Fibroblast of skin of left biceps (primary cell): ENCODE results near the gene COL21A1.

Source experiments
- DNase-seq, 2 experiments: peaks; one replicate each; pipeline ENCODE4 v3.0.0-alpha.2; 2013; ENCODE audit warnings: low read depth in 2 of 2

COL21A1 gene

DNA sequence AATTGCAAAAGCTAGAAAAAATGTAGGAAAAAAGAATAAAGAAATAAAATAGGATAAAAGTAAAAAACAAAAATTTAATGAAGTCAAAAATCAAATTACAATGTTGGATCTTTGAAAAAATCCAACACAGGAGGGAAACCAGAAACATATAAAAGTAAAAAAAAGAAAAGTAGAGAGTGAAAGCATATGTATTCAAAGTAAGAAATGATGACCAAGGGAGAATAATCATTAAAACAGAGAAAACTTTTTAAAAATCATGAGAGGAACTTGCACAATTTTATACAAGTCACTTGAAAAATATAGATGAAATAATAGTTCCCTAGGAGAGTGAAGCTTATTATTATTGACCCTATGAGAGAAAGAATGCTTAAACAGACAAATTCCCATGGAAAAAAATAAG is 138.2 kb downstream of the COL21A1 start:
- no peak for DNase-seq

DNA sequence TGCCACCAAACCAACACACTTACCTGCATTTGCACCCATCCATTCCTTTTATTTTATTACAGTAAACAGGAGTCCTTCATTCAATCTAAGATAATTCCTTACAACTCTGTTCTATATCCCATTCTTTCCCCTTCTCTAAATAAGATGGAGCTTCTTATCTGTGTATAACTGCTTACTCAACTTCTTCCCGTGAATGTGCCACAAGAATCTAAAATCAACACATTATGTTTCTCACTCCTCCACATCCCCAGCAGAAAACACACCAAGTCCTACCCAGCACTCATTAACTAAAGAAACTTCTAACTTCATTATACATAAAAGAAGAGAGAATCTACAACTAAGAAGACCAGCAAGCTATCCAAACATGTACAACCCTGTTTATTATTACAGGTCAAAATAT is 141.1 kb downstream of the COL21A1 start:
- DNase-seq = no peak

DNA sequence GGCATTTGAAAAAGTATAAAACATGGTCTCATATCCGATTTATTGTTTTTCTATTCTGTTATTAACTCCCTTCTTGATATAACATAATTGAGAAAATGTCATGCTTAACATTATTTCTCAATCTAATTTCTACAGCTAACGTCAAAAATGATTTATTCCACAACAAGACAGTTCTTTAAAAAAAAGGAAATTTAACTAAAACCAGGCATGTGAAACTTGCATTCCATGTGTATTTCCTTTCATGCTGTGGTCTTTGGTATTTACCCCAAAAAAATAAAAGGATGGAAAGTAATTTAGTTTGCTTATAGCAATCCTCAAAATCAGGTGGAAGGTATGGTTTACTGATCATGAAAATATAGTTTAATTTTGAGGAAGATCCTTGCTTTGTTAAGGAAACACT is 142.8 kb downstream of the COL21A1 start:
- no peak for DNase-seq

DNA sequence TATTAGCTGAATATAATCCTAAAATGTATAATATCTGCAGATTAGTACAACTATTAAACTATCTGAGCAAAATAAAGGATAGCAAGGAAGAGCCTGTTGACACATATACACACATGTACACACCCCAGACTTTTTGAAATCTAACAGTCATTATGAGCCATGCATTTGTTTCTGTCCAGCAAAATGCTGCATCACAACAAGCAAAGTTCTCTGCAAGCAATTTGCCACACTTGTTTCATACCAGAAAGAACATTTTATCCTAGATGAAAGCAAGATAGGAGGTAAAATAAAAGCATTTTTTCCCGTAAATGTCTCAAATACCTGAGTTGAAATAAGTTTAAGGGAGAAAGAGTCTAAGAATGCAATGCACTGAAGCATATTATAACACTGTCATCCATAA is 145.2 kb downstream of the COL21A1 start:
- no peak for DNase-seq

DNA sequence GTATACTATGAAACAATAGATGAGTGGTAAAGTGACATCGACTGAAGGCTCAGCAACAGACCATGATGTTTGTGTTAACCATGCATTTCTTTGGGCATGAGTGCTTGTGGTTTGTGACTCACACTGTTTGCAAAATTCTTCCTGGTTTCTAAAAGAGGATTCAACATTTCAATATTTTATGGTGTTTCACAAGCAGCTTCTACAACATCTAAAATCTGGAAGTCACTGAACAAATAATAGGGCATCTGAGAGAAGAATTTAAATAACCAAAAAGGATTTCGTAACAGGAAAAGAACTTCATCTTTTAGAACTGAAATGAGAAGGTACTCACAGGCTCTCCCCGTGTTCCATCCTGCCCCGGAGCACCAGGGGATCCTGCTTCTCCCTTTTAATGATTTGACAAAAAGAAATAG is 146.2 kb downstream of the COL21A1 start:
- peak; percentile 91 to 94 for DNase-seq

DNA sequence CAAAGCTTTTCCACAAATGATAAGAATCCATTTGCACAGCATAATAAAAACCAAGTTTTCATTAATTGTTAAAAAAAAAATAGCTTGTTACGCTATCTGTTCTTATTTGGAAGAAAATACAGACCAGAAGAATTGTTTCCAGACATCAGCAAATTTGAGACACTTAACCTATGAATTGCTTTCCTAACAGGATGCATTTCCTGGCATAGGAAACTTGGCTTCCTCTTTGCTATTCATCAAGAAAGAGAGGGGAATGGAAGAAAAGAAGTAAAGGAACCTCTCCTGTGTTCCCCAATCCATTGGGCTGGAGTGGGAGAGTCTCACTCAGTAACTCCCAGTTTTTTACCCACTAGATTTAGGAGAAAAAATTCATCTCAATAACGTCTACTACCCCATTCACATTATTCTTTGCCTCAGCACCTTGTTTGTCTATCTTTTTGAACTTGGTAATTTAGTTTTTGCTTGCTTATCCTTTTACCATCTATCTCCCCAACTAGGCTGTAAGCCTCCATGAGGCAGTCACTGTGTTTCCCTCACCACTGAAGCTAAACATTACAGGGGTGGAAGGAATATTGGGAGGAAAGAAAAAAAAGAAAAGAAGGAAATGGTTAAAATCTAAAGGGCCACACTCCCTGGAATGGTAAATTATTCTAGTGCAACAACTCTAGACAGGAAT is 150.3 kb downstream of the COL21A1 start:
- DNase-seq = no peak

DNA sequence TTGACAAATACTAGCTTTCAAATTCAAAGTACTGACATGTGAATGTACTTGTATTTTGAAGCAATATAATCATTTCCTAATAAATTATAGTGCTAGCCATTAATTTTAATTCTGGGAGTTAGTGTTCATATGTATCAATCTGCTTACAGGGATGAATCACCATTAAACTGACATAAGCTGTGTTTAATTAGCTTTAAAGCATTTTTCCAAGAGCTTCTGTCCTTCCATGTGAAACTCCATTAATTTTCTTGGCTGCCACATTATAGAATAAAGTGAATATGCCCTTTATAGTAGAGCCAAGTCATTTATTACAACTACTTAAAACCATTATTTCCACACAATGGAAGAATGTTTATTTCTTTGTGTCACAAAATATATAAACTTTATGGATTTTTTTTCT is 150.8 kb downstream of the COL21A1 start:
- no peak for DNase-seq

DNA sequence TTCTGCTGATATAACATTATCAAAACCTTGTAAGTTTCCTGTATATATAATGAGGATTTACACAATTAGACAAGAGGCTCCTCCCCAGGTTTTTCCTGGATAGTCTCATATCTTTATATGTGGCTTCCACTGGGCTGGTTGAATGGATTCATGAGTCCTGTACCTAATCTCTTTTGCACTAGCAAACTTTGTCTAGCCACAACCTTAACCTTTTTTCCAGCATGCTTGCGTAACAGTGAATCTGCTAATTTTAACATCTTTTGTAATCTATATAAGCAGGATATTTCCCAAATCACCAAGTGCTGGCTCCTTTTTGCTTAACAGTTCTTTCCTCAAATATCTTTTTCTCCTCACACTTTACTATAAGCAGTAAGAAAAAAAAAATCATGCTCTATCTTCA is 153.6 kb downstream of the COL21A1 start:
- no peak for DNase-seq

DNA sequence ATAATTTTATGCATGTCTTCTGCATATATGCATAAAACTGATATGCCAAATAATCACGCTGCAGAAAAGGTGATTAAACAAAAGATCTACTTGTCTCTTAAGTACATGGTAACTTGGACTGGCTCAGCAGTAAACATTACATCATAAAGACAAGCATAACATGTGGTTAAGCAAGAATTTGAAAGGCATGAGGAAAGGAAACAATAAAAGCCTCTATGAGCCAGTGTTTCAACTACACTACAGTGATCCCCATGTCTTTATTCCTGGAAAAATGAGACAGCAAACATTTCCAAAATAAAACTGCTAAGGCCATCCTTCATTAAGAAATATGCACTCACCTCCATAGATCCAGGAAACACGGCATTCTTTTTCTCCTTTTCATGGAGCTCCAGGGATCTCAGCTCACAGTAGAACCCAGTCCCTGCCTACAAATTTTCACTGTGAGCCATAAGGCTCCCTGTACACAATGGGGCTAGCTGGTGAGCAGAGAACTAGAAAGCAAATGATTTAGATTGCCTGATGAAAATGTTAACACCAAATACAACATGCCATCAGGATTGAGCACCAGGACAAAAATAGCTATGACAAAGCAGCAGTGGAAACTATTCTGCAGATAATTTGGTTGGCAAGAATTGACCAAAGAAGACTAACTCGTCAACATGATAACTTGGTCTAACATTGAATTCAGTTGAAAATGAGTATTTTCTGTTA is 156.1 kb downstream of the COL21A1 start:
- peak; percentile 51 to 53 for DNase-seq

DNA sequence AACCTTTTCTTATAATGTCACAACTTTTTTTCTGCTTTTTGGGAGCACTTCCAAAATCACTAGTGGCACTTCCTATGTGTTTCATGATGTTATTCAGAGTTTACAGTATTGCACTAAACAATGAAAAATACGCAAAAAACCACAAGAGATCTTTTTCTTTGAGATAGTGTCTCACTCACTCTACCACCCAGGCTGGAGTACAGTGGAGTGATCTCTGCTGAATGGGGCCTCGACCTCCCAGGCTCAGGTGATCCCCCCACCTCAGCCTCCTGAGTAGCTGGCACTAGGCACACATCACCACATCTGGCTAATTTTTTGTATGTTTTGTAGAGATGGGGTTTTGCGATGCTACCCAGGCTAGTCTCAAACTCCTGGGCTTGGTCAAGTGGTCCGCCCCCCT is 158.7 kb downstream of the COL21A1 start:
- DNase-seq = no peak

DNA sequence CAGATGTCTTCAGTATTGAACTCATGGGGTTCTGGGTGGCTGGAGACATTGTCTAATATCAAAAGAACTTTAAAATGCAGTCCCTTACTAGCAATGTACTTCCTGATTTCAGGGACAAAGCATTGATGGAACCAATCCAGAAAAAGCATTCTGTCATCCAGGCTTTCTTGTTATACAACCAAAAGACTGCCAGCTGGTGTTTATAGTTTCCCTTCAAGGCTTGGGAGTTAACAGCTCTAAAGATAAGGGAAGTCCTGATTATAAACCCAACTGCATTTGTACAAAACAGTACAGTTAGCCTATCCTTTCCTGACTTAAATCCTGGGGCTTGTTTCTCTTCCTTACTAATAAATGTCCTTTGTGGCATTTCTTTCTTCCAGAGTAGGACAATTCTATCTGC is 160.0 kb downstream of the COL21A1 start:
- DNase-seq = no peak

DNA sequence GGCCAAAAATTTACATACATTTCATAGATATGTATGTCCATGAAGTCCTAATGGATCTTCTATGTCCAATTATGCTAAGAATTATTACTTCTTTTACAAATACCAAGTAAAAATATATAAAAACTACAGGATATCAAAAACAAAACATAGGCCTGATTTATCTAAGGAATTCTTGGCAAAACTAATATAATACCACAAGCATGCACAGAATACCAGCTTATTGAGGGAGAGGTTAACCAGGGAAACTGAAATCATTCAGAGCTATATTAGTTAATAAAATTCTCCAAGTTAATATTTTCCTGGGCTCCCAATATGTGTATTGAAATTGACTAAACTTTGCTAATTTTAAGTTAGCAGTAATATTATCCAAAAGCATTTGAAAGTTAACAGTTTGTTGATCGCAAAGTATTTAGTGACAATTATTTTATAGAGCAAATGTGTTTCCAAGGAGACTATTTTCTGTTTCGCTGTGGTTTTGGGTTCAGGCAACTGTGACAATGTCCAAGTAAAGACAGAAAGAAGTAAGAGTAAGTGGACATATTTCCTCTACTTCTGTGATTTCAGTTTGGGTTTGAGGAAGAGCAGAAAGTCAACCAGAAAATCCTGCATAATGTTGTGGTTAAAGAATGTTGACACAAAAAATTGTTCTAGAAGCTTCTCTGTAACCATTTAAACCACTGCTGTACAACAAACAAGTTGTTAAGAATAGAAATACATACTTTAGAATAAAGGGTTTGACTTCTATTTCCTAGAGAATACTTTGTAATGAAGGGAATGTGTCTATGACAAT is 167.4 kb downstream of the COL21A1 start:
- DNase-seq = no peak

DNA sequence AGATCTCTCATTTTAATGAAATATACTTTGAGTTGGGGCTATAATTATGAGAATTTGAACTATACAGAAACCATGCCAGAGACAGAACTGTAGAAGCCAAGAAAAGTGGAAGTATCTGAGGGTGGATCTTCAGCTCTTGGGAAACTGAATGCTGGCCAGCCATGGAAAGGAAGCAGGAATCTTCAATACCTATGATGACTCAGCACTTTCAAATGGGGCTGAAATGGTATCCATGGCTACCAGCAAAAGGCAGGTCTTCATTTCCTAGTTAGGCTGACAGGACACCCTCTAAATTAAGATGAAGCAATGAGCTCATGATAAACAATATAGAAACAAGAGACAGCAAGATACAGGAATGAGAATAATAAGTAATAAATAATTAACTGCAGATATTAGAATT is 171.3 kb downstream of the COL21A1 start:
- no peak for DNase-seq

DNA sequence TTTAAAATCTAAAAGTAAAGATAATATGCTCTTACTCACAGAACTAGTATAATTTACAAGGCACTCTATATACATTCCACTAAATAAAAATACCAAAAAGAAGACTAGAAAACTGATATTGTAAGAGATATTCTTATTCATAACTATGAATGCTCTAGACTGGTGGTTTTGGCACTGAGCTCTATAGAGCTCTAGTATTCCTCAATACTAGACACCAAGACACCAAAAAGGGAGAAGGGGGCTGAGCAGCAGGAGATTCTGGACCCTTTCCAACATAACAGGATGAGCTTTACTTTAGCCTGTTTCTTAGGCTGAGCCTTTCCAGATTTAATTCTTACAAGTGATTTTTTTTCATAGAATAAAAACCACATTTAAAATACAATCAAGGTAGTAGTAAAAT is 173.6 kb downstream of the COL21A1 start:
- no peak for DNase-seq

DNA sequence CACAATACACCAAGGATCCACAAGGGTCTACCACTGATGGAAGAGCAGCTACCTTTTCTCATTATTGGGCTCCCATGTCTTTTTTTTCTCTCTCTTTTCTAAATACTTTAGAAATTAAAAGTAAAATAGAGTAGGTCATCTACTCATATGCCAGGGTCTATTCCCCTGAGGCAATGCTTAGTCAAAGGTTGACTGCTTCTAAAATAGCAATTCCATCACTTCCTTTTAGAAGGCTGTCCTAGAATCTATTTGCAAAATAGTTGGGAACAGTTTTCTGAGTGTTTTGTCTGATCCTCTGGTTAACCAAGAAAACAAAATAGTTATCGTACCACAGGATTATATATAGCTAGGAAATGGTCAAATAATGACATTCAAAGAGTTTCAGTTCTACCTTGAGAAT is 174.1 kb downstream of the COL21A1 start:
- DNase-seq = no peak

DNA sequence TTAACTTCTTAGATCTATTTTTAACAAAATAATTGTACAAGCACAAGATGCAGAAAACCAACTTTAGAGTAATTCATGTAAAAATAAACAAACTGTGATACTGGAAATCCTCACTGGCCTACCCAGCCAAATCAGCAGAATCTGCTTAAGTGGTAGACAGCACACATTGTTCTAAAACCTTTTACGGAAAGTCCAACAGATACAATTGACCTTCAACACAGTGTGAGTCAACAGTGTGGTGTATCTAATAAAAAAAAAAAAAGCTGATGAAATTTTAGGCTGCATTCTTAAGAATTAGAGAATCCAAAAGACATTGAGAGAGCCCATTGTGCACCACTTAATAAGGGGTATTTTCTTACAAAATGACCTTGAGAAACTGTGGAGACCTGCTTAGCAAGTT is 174.5 kb downstream of the COL21A1 start:
- no peak for DNase-seq

DNA sequence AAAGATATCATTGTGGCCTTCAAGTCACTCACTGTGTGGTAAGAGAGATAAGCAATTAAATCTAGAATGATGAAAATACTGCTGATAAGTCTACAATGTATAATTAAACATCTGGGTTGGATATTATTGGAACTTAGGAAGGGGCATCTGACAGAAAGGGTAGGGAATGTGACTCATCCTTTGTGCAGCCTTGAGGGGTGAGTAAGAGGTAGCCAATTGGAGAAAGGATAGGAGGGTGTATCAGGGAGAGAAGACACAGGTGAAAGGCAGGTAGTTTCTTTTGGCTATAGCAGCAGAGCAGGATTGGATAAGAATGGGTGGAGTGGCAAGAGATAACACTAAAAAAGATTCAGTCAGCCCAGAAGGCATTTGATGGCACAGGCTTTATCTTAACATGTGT is 182.0 kb downstream of the COL21A1 start:
- DNase-seq = no peak

DNA sequence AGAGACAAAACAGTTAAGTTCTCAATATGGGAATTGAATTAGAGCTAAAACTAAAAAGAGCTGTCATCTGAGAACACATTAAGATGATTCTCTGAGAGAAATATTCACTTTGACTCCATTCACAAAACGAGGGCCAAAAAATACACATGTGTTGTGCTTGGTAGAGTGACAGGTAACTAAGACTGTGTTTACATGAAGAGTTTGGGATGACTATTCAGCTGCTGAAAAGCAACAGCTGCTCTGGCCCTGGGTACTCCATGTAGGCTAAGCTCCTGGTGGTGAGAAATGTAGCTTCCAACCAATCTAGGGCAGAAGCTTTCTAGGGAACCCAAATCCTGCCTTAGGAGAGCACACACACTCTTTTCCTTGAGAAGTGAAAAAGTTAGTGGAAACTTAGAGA is 184.5 kb downstream of the COL21A1 start:
- no peak for DNase-seq

DNA sequence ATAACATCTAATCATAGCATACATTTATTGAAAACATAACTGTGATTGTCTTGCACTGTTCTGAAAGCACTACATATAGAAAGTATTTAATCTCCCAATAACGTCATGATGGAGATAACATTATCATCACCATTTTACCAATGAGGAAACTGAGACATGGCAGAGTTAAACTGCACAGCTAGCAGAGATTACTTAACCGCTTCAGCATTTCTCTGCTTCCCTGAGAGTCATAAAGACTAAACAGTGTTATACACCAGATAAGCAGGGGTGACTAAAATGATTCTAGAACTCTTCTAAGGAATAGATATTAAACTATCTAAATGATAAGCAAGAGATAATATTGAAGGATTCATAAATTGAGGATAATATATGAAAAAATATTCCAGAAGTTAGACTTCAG is 188.7 kb downstream of the COL21A1 start:
- DNase-seq = no peak

DNA sequence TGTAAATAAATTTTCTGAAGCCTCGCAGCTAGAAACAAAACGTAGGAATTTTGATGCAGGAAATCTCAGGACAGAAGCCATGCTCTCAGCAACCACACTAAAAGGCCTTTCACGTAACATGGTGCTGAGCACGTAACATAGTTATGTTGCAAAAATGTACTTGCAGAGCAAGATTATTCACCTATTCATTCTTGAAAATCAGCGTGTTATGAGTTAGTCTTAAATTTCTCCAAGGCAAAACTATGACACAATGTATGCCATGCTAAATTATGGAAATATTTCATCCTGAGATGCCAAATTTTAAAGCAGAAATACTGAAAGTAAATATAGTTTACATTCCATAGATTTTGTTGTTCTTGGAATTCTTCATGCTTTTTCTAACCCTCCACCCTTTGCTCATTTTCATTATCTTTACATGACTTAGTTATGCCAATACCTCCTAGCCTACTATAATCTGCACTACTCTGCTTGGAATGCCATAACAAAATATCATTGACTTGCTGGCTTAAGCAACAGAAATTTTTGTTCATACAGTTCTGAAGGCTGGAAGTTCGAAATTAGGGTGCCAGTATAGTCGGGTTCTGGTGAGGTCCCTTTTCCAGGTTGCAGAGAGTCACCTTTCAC is 192.2 kb downstream of the COL21A1 start:
- DNase-seq = no peak

DNA sequence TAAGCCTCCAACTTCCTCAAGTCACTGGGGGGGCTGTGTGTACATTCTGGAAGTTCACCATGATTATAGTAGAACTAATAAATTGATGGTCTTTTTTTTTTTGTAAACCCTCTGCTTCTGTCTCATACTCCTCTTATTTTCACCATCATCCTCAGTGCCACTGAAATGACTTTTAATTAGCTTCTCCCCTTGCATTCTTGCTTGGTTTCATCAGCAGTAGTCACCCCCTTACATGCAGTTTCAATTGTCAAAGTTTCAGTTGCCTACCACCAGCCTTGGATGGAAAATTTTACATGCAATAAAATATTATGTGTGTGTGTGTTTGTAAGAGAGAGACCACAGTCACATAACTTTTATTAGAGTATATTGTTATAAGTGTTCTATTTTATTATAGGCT is 196.2 kb downstream of the COL21A1 start:
- no peak for DNase-seq

DNA sequence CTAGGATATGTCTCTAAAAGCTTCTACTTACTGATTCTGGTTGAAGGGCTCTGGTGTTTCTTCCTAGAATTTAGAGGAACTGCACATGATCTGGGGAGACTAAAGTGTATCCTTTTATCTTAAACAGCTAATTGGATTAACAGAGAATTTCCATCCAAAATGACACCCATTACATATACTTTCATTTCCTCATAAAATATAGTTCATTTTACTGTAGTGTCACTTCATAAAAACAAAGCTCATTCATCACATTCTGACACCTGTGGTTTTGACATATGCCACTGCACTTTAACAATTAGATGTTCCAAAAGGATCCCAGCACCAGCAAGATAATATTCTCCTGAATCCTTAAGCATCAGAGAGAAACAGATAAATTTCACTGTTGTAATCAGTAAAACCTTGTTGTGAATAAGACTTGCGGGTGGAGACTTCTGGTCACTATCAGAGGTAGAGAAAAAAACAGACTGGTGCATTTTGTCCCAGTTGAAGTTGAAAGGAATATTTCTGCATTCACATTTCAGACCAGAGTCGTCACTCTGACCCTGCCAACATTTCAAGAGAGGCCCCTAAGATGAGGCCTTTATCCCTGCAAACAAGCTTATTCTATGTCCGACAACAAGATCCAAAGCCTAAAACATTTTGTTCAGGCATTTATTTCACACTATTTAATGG is 196.7 kb downstream of the COL21A1 start:
- DNase-seq = no peak
